Osteocyte (in vitro differentiated cells): ENCODE data around the gene TRPV4. TPM values are rescaled to one million over a fixed set of nuclear protein-coding genes. Genes with fewer than 3 reads are reported as not detected.

Source experiments
- DNase-seq: peaks from one replicate; pipeline ENCODE4 v3.0.0; 2021; ENCODE audit warnings: mixed read lengths; ENCODE audit not compliant: unreplicated experiment; ENCODE audit errors: extremely low spot score
- H3K27ac Mint-ChIP-seq: one replicate; pipeline ENCODE4 v1.8.0; 2021; ENCODE audit warnings: mild to moderate bottlenecking, mixed read lengths; ENCODE audit not compliant: unreplicated experiment
- H3K27me3 Mint-ChIP-seq: one replicate; pipeline ENCODE4 v1.8.0; 2021; ENCODE audit warnings: mixed read lengths; ENCODE audit not compliant: unreplicated experiment
- H3K36me3 Mint-ChIP-seq: one replicate; pipeline ENCODE4 v1.8.0; 2021; ENCODE audit warnings: mixed read lengths; ENCODE audit not compliant: unreplicated experiment
- H3K4me1 Mint-ChIP-seq: one replicate; pipeline ENCODE4 v1.8.0; 2021; ENCODE audit warnings: mixed read lengths; ENCODE audit not compliant: unreplicated experiment
- H3K4me3 Mint-ChIP-seq: one replicate; pipeline ENCODE4 v1.8.0; 2021; ENCODE audit warnings: mild to moderate bottlenecking, moderate library complexity, mixed read lengths; ENCODE audit not compliant: unreplicated experiment
- H3K9me3 Mint-ChIP-seq: one replicate; pipeline ENCODE4 v1.8.0; 2021; ENCODE audit warnings: mixed read lengths; ENCODE audit not compliant: unreplicated experiment
- CTCF ChIP-seq: fragments of 200-600 bp; sonication (generic); IDR thresholded peaks from 2 replicates; pipeline ENCODE4 v1.5.0; 2021; ENCODE audit warnings: antibody characterized with exemption, mild to moderate bottlenecking, moderate library complexity
- total RNA-seq: library from RNA; stranded (reverse); gene quantifications from 2 replicates; pipeline ENCODE4 v1.2.1, GENCODE V29; 2021

The TRPV4 gene
- total RNA-seq, 1 donor from 2014 or later: 1.6 TPM

GRCh38 chr12:109768901-109769670, 64.1 kb downstream of the TRPV4 start:
- Mint-ChIP-seq H3K4me1 (no peaks in the 10 kb centered on the region), H3K4me3 (no peak overlapping the region), H3K27me3 (no peaks in the 10 kb centered on the region), H3K36me3 (no peaks in the 10 kb centered on the region), H3K9me3 (no peaks in the 10 kb centered on the region), H3K27ac (no peak overlapping the region)
- TF ChIP-seq CTCF: no peak
- DNase-seq: no peak

- Mint-ChIP-seq H3K27me3 (no peaks in the 10 kb centered on the region), H3K36me3 (no peaks in the 10 kb centered on the region), H3K4me1 (no peaks in the 10 kb centered on the region), H3K9me3 (no peaks in the 10 kb centered on the region), H3K4me3 (no peak overlapping the region), H3K27ac (no peak overlapping the region)
- TF ChIP-seq CTCF: no peak
- no peak for DNase-seq
Observed at GRCh38 chr12:109767991-109768900, 65.0 kb downstream of the TRPV4 start.

- H3K4me1 Mint-ChIP-seq: no peaks in the 10 kb centered on the region
- no peak for TF ChIP-seq CTCF
- no peak for DNase-seq
- H3K4me3 Mint-ChIP-seq: no peak overlapping the region
- H3K27ac Mint-ChIP-seq: no peak overlapping the region
- H3K36me3 Mint-ChIP-seq: no peaks in the 10 kb centered on the region
- no peaks in the 10 kb centered on the region for H3K9me3 Mint-ChIP-seq
- no peaks in the 10 kb centered on the region for H3K27me3 Mint-ChIP-seq
Observed at GRCh38 chr12:109767456-109767855, 65.7 kb downstream of the TRPV4 start.

- no peaks in the 10 kb centered on the region for H3K4me1 Mint-ChIP-seq
- H3K27me3 Mint-ChIP-seq: no peaks in the 10 kb centered on the region
- no peak overlapping the region for H3K4me3 Mint-ChIP-seq
- no peaks in the 10 kb centered on the region for H3K9me3 Mint-ChIP-seq
- no peak overlapping the region for H3K27ac Mint-ChIP-seq
- no peaks in the 10 kb centered on the region for H3K36me3 Mint-ChIP-seq
- TF ChIP-seq CTCF: no peak
- DNase-seq: peak; percentile 60
Observed at GRCh38 chr12:109766251-109766778, 66.9 kb downstream of the TRPV4 start.

GRCh38 chr12:109765446-109765810, 67.8 kb downstream of the TRPV4 start:
- no peaks in the 10 kb centered on the region for H3K4me1 Mint-ChIP-seq
- H3K27ac Mint-ChIP-seq: no peak overlapping the region
- H3K4me3 Mint-ChIP-seq: no peak overlapping the region
- no peaks in the 10 kb centered on the region for H3K27me3 Mint-ChIP-seq
- TF ChIP-seq CTCF: no peak
- H3K36me3 Mint-ChIP-seq: no peaks in the 10 kb centered on the region
- no peak for DNase-seq
- H3K9me3 Mint-ChIP-seq: no peaks in the 10 kb centered on the region
